ENCODE results near the gene KCNH1. TPM values are rescaled to one million over a fixed set of nuclear protein-coding genes. Genes with fewer than 3 reads are reported as not detected.

Gene KCNH1
- total and polyA plus RNA-seq, 2 of the 4 experiments (the other 2 are of a cell fraction) = 0.27 to 0.54 TPM

- H2BK120ac ChIP-seq (ENCODE audit: low read depth, low read length) = no peak overlapping the region
- no peak overlapping the region for H3K27ac ChIP-seq (ENCODE audit: insufficient read depth, low read length)
- H3K4me2 ChIP-seq (ENCODE audit: low read depth, low read length) = no peak overlapping the region
- no peak overlapping the region for H3K56ac ChIP-seq (ENCODE audit: extremely low read depth, insufficient read depth, low read length)
- H3K36me3 ChIP-seq (ENCODE audit: control insufficient read depth, insufficient read depth, low read length) = no peaks in the 10 kb centered on the region
- in situ Hi-C loops (cut with MboI; ENCODE audit: low sequenced_read_pairs) (no loop called here), dilution Hi-C loops (cut with HindIII; ENCODE audit: low sequenced_read_pairs, unreplicated experiment) (no loop called here), intact Hi-C loops (cut with micrococcal nuclease) (no loop called here)
- no peaks in the 10 kb centered on the region for H3K4me1 ChIP-seq (ENCODE audit: control insufficient read depth, insufficient read depth, low read length)
- no peak overlapping the region for H2BK15ac ChIP-seq (ENCODE audit: low read depth, low read length)
- H2BK5ac ChIP-seq (ENCODE audit: low read depth, low read length, poor library complexity, severe bottlenecking) = no peak overlapping the region
- H4K8ac ChIP-seq (ENCODE audit: low read depth in 2 of 2, low read length in 2 of 2) = no peak overlapping the region
- no peak overlapping the region for H3K4ac ChIP-seq (ENCODE audit: low read depth, low read length)
- BruUV-seq (replicated peaks) = no TSS peak
- ChIA-PET POLR2A (ENCODE audit: unreplicated experiment) (no interaction called here), CTCF (no interaction called here)
- H3K9ac ChIP-seq (ENCODE audit: low read depth, low read length) = no peak overlapping the region
- TF ChIP-seq CTCF (conservative IDR thresholded peaks at IDR 0.05; ENCODE audit: low read depth, low read length) (no peak), MAFK (IDR thresholded peaks at IDR 0.05; ENCODE audit: low read depth, low read length) (no peak), POLR2A (IDR thresholded peaks at IDR 0.05; ENCODE audit: low read depth, low read length) (no peak), ELK1 (IDR thresholded peaks at IDR 0.05; ENCODE audit: borderline replicate concordance, low read depth, low read length) (no peak), BHLHE40 (IDR thresholded peaks at IDR 0.05; ENCODE audit: low read depth, low read length) (no peak), FOS (IDR thresholded peaks at IDR 0.05; ENCODE audit: low read depth, low read length) (no peak), USF2 (IDR thresholded peaks at IDR 0.05; ENCODE audit: low read depth, low read length) (no peak), CHD1 (IDR thresholded peaks at IDR 0.05; ENCODE audit: low read depth, low read length) (no peak), RAD21 (IDR thresholded peaks at IDR 0.05; ENCODE audit: low read length) (no peak), MAZ (IDR thresholded peaks at IDR 0.05; ENCODE audit: borderline replicate concordance, low read depth, low read length) (no peak)
- H4K5ac ChIP-seq (ENCODE audit: low read depth, low read length) = no peak overlapping the region
- no peak overlapping the region for H2AK5ac ChIP-seq (ENCODE audit: low read depth, low read length)
- no peaks in the 10 kb centered on the region for H3K27me3 ChIP-seq (ENCODE audit: control insufficient read depth, insufficient read depth, low read length)
- no peak for ATAC-seq (ENCODE audit: low read depth)
- H2BK20ac ChIP-seq (ENCODE audit: low read depth, low read length) = no peak overlapping the region
- H3K23ac ChIP-seq (ENCODE audit: low read depth, low read length) = no peak overlapping the region
- no peak overlapping the region for H3K18ac ChIP-seq (ENCODE audit: low read depth, low read length)
- no peak overlapping the region for H3K14ac ChIP-seq (replicated peaks; ENCODE audit: low read depth, low read length)
- H4K20me1 ChIP-seq (ENCODE audit: insufficient read depth, low read length) = no peaks in the 10 kb centered on the region
- no peak overlapping the region for H4K91ac ChIP-seq (ENCODE audit: insufficient read depth, low read depth, low read length)
- DNase-seq = no peak
- H3K4me3 ChIP-seq (ENCODE audit: insufficient read depth, low read depth, low read length) = no peak overlapping the region
- H3K9me1 ChIP-seq (ENCODE audit: insufficient read depth, low read length) = no peaks in the 10 kb centered on the region
- no peaks in the 10 kb centered on the region for H3K9me3 ChIP-seq (ENCODE audit: control insufficient read depth, insufficient read depth, low read length)
- no CpG with 5 or more reads among the region's 4 CpGs for WGBS, 2 experiments (ENCODE audit: extremely low coverage in 2 of 2, insufficient read length in 1 of 2)
- no peak overlapping the region for H2AK9ac ChIP-seq (replicated peaks; ENCODE audit: low read depth, low read length, poor library complexity)
- H3K79me1 ChIP-seq (ENCODE audit: low read depth in 1 of 2, low read length in 2 of 2) = no peaks in the 10 kb centered on the region
- no peak overlapping the region for H2AFZ ChIP-seq (replicated peaks; ENCODE audit: low read length, poor library complexity)
Measured at GRCh38 chr1:210992837-210993236, 141.1 kb downstream of the KCNH1 start.
